Measurements from ENCODE around the gene ST8SIA5.

ST8SIA5 gene

DNA sequence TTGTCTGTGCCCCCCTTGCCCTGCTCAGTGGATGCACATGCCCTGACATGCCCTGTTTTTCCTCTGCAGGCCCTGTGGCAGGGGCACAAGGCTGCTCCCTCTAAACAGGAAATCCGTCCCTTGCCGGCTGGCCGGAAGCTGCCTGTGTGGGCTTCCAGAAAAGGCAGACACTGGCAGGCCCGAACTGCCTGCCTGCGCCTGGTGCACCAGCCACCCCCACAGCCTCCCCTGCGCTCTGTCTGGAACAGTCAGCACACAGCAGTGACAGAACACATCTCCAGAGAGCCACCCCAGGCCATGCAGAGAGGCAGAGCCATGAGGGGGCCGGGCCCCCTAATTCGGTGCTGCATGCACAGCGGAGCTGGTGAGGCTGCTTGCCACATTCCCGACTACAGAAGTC, 133.3 kb downstream of the ST8SIA5 start:
- DNase-seq: no peak

DNA sequence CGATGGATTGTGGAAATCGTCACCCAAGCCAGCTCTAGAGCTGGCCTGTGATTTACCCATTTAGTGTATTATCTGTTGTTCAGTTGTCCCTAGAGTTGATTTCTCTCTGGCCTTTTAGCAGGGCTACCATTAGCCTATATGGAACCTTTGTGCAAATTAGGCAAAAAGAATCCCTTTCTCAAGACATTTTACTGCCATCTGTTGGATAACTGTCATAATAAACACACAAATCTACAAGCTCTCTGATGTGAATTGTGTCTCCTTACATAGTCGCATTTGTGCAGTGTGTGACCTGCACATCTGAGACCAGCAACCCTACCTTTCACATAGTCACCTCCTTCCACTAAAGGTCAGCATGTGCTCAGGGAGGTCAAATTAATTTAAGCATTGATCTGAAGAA, 133.9 kb downstream of the ST8SIA5 start:
- no peak for DNase-seq

DNA sequence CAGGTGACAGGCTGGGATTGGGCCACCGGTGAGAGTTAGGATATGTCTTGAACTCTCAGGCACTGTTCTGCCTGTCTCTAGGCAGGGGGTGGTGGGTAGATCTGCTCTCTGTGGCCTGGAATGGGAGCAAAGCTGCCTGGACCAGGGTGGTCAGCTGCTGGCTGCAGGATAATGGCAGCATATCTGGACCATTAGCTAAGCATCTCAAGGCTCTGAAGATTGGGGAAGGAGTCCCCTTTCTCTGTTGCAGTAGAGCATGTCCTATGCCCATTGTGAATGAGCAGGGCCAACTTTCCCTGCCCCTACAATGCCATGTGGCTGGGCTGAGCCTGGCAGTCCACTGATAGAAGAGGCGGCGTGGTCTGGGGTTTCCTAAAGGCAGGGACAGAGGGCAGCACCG, 134.4 kb downstream of the ST8SIA5 start:
- DNase-seq: no peak

DNA sequence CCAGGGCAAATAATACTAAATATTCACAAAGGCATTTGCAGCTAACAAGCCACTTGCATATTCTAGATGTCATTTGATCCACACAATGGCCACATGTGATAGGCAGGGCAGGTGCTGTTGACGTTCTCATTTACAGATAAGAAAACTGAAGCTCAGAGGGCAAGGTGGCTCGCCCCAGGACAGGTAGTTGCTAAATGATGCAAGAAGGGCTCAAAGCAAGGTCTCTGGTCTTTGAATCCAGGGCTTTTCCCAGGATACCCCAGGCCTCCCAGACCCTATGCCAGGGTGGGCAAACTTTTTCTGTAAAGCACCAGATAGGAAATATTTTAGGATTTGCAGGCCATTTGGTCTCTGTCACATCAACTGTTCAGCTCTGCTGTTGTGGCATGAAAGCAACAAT, 135.0 kb downstream of the ST8SIA5 start:
- no peak for DNase-seq

DNA sequence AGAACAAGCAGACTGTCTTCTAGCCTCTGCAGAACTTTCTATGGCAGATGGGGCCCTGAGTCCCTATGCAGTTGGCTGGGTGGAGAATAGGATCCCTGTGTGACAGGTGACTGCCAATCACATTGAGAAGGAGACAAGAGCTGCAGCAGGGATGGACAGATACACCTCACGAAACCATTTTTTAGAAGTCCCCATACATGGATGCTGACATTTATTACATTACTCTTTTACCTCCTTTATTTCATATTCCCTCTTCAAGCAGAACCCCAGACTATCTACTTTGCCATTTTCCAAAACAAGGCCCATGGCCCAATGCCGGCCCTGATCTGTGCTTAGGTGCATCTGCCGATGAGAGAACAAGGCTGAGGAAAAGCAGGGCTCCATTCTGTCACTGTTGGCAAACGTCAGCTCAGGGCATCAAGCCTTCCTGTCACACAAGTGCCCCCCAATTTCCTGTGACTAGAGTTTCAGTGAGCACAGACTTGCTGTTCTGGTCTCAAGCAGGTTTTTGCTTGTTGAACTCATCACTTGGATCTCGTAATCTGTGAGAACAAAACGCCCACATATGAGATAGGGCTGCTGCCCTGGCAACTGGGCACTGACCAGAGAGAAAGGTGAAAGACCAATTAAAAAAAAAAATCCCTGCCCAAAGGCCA, 135.6 kb downstream of the ST8SIA5 start:
- no peak for DNase-seq

DNA sequence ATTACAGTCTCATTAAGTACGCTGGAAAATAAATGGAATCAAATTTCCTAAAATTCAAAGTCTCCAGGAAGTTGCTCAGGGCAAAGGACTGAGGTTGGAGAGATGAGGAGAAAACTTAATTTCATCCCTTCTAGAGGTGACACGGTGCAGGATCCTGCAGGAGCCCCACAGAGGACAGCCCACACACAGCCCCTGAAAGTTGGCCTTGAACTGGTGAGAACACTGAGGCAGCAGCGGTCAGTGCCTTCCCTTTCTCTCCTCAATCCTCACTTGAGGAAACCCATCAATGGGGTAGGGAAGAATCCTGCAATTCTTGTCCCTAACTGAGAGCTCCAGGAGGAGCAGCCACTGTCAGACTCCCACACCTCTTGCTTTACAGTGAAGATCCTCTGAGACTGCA, 137.3 kb downstream of the ST8SIA5 start:
- DNase-seq: no peak

All from cerebellar nuclear complex (tissue), 1 donor.